Measurements from ENCODE around the gene ATP2A2. TPM values are rescaled to one million over a fixed set of nuclear protein-coding genes. Genes with fewer than 3 reads are reported as not detected.

The ATP2A2 gene
- total and polyA plus RNA-seq, 2 donors from 2014 or later, result 37.2 to 221 TPM

DNA sequence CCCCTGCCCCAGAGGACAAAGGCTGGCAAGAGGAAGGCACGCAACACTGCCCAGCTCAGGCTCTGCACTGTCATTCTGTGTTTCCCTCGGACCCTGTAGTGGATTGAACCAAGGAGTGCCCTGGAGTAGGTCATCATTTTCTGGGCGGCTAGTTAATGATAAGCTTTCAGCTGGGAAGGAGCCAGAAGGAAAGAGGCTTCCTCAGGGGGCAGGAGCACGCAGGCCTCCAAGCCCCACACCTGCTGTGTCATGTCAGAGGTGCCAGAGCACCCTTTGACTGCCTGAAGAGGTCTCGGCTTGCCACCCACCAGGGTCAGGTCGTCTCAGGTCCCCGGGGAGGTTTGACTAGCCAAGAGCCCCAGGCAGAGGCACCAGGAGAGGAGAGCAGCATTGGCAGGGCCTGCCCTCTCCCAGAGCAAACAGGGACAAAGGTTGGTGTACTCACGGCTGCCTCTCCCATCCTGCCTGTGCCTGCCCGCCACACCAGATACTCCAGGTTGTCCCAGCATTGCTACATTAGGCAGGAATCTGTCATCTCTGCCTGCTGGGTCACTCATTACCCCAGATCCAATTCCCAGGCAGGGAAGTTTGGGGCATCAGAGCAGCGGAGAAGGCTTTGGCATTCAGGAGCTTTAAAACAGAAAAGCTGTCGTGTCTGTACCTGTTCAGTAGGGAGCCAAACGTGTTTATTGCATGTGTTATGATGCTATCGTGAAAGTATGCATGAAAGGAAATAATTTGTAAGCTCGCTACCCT lies 33.5 kb upstream of the ATP2A2 start:
- TF ChIP-seq, protein P1, sequence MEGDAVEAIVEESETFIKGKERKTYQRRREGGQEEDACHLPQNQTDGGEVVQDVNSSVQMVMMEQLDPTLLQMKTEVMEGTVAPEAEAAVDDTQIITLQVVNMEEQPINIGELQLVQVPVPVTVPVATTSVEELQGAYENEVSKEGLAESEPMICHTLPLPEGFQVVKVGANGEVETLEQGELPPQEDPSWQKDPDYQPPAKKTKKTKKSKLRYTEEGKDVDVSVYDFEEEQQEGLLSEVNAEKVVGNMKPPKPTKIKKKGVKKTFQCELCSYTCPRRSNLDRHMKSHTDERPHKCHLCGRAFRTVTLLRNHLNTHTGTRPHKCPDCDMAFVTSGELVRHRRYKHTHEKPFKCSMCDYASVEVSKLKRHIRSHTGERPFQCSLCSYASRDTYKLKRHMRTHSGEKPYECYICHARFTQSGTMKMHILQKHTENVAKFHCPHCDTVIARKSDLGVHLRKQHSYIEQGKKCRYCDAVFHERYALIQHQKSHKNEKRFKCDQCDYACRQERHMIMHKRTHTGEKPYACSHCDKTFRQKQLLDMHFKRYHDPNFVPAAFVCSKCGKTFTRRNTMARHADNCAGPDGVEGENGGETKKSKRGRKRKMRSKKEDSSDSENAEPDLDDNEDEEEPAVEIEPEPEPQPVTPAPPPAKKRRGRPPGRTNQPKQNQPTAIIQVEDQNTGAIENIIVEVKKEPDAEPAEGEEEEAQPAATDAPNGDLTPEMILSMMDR (IDR thresholded peaks at IDR 0.05; ENCODE audit: borderline replicate concordance, extremely low read depth, insufficient read depth), result no peak
- no peaks in the 10 kb centered on the region for H3K9me3 ChIP-seq (ENCODE audit: control insufficient read depth in 2 of 3, insufficient read depth in 1 of 3, low read length in 3 of 3)
- intact Hi-C loops (cut with DNase I), result no loop called here
- H3K36me3 ChIP-seq (ENCODE audit: control insufficient read depth in 2 of 3, insufficient read depth in 3 of 3, low read length in 3 of 3), result peaks cover 0 to 5% (median 0%) of the 10 kb centered on the region in 3 donors
- DNase-seq (peak; percentile 61 to 85 (median 79)), FAIRE-seq (no peak)
- H3K9ac ChIP-seq (ENCODE audit: low read length in 3 of 3), result peak overlapping the region in 2 of 3 donors; percentile 5 to 53
- H3K4me3 ChIP-seq (ENCODE audit: low read length in 3 of 3), result peak overlapping the region in 2 of 3 donors; percentile 14 to 45
- peaks cover 11 to 59% (median 45%) of the 10 kb centered on the region in 3 donors for H3K4me1 ChIP-seq (ENCODE audit: control insufficient read depth in 2 of 3, insufficient read depth in 2 of 3, low read depth in 1 of 3, low read length in 3 of 3)
- no peaks in the 10 kb centered on the region for H3K27me3 ChIP-seq (ENCODE audit: control insufficient read depth, insufficient read depth, low read length)
- peak overlapping the region; percentile 82 to 88 for H3K27ac ChIP-seq (ENCODE audit: low read depth in 2 of 2, low read length in 2 of 2)

DNA sequence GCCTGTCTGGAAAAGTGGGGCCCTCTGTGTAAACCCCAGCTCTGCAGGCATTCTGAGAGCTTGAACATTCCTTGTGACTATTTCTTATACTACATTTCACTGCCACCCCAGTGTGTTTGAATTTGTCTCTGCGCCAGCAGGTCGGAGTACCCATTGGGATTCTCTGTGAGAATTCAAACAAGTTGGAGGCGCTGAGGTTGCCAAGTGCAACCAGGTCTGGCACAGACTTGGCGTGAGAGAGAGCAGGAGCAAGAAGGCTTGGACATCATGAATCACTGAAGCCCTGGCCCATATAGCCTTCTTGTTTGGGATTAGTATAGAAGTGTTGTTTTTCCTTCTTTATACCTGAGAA lies 33.0 kb upstream of the ATP2A2 start:
- TF ChIP-seq, protein P1 (IDR thresholded peaks at IDR 0.05; ENCODE audit: borderline replicate concordance, extremely low read depth, insufficient read depth), result no peak
- Histone ChIP-seq H3K27ac (ENCODE audit: low read depth in 2 of 2, low read length in 2 of 2) (peak overlapping the region; percentile 82 to 88), H3K9me3 (ENCODE audit: control insufficient read depth in 2 of 3, insufficient read depth in 1 of 3, low read length in 3 of 3) (no peaks in the 10 kb centered on the region), H3K9ac (ENCODE audit: low read length in 3 of 3) (peak overlapping the region in 1 of 3 donors; percentile 53), H3K4me3 (ENCODE audit: low read length in 3 of 3) (peak overlapping the region in 2 of 3 donors; percentile 14 to 45), H3K36me3 (ENCODE audit: control insufficient read depth in 2 of 3, insufficient read depth in 3 of 3, low read length in 3 of 3) (peaks cover 0 to 4% (median 0%) of the 10 kb centered on the region in 3 donors), H3K4me1 (ENCODE audit: control insufficient read depth in 2 of 3, insufficient read depth in 2 of 3, low read depth in 1 of 3, low read length in 3 of 3) (peaks cover 11 to 60% (median 47%) of the 10 kb centered on the region in 3 donors), H3K27me3 (ENCODE audit: control insufficient read depth, insufficient read depth, low read length) (no peaks in the 10 kb centered on the region)
- intact Hi-C loops (cut with DNase I), result no loop called here
- DNase-seq (no peak), FAIRE-seq (no peak)

DNA sequence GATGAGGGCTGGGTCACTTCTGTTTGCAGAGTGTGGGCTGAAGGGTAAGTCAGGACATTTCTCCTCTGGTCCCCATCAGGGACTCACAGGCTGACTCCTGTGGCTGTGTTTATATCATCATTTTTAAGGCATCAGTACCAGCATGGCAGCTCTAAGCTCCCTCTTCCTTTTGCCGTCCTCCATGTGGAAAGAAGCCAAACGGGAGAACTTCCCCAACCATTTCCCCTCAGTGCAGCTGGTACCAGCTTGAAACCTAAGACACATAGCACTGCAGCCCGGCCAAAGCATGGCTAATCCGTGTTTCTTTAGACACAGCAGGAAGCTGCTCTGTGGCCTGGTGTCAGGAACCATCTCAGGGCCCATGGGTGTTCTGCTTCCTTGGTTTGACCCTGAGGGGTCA lies 31.9 kb upstream of the ATP2A2 start:
- H3K9me3 ChIP-seq (ENCODE audit: control insufficient read depth in 2 of 3, insufficient read depth in 1 of 3, low read length in 3 of 3), result no peaks in the 10 kb centered on the region
- TF ChIP-seq, protein P1 (IDR thresholded peaks at IDR 0.05; ENCODE audit: borderline replicate concordance, extremely low read depth, insufficient read depth), result no peak
- no peaks in the 10 kb centered on the region for H3K27me3 ChIP-seq (ENCODE audit: control insufficient read depth, insufficient read depth, low read length)
- no peak for FAIRE-seq
- H3K4me1 ChIP-seq (ENCODE audit: control insufficient read depth in 2 of 3, insufficient read depth in 2 of 3, low read depth in 1 of 3, low read length in 3 of 3), result peaks cover 11 to 66% (median 47%) of the 10 kb centered on the region in 3 donors
- H3K4me3 ChIP-seq (ENCODE audit: low read length in 3 of 3), result peak overlapping the region in 1 of 3 donors; percentile 23
- DNase-seq, result peak in 2 of 5 donors; percentile 31 to 59
- intact Hi-C loops (cut with DNase I), result no loop called here
- H3K9ac ChIP-seq (ENCODE audit: low read length in 3 of 3), result peak overlapping the region in 1 of 3 donors; percentile 8
- H3K36me3 ChIP-seq (ENCODE audit: control insufficient read depth in 2 of 3, insufficient read depth in 3 of 3, low read length in 3 of 3), result no peaks in the 10 kb centered on the region
- H3K27ac ChIP-seq (ENCODE audit: low read depth in 2 of 2, low read length in 2 of 2), result peak overlapping the region; percentile 68 to 81
